Right lobe of liver (tissue), 4 donors: ENCODE data around the gene S1PR5.

Experiments
- CTCF ChIP-seq, 4 donors: fragments of 200-600 bp in 3 of 4; fragments of 450-650 bp in 1 of 4; IDR thresholded peaks; one replicate each; pipeline versions ENCODE4 v1.5.1 to v1.8.0; 2016 to 2022; ENCODE audit warnings: antibody characterized with exemption in 4 of 4, mild to moderate bottlenecking in 2 of 4
- POLR2A ChIP-seq: fragments of 450-650 bp; IDR thresholded peaks from one replicate; pipeline ENCODE4 v1.6.1; 2017; ENCODE audit warnings: antibody characterized with exemption, mild to moderate bottlenecking
- donor health status: DM: no; HTN: no; CAD: no.
- donor health status: DM: no; HTN: no; CAD: no.
- donor health status: DM: no; HTN: yes; CAD: no.

GRCh38 chr19:10543420-10544241 is 26.4 kb upstream of the S1PR5 start, which contains the start of gene ATG4D:
- TF ChIP-seq CTCF (IDR thresholded peaks at IDR 0.05) (no peak), POLR2A (peak; percentile 74)
